GM12878 (cell line): Measurements from ENCODE around the gene ZNF813. TPM values are rescaled to one million over a fixed set of nuclear protein-coding genes. Genes with fewer than 3 reads are reported as not detected.

Source experiments
- ATF7 ChIP-seq: fragments of 450-650 bp; IDR thresholded peaks from 2 replicates; pipeline ENCODE4 v1.6.1; 2016; ENCODE audit warnings: low read depth, mild to moderate bottlenecking
- BMI1 ChIP-seq: fragments of 450-650 bp; IDR thresholded peaks from 2 replicates; pipeline ENCODE4 v1.6.1; 2016; ENCODE audit warnings: mild to moderate bottlenecking, moderate library complexity, borderline replicate concordance
- CREM ChIP-seq: IDR thresholded peaks from 2 replicates; pipeline ENCODE4 v1.6.1; 2014; ENCODE audit warnings: antibody characterized with exemption, low read depth
- GATAD2B ChIP-seq: fragments of 450-650 bp; conservative IDR thresholded peaks from 2 replicates; pipeline ENCODE4 v1.6.1; 2017; ENCODE audit warnings: low read depth, mild to moderate bottlenecking, moderate library complexity
- IKZF1 ChIP-seq: fragments of 450-650 bp; conservative IDR thresholded peaks from 2 replicates; pipeline ENCODE4 v1.6.1; 2017; ENCODE audit warnings: antibody characterized with exemption, mild to moderate bottlenecking
- MEF2A ChIP-seq: IDR thresholded peaks from 2 replicates; pipeline ENCODE4 v1.6.1; 2011; ENCODE audit warnings: low read depth, mild to moderate bottlenecking, low read length, moderate library complexity; ENCODE audit not compliant: insufficient read depth
- NFYB ChIP-seq: IDR thresholded peaks from 2 replicates; pipeline ENCODE4 v1.6.1; 2011; ENCODE audit warnings: low read depth, mild to moderate bottlenecking, low read length, improper control_type of control experiment, moderate library complexity; ENCODE audit not compliant: insufficient read depth
- PML ChIP-seq: IDR thresholded peaks from 2 replicates; pipeline ENCODE4 v1.6.1; 2012; ENCODE audit warnings: low read length, inconsistent platforms
- POLR2AphosphoS5 ChIP-seq: IDR thresholded peaks from 2 replicates; pipeline ENCODE4 v1.6.1; 2011; ENCODE audit warnings: mild to moderate bottlenecking, low read length, inconsistent platforms
- TARDBP ChIP-seq: IDR thresholded peaks from 2 replicates; pipeline ENCODE4 v1.6.1; 2016; ENCODE audit warnings: borderline replicate concordance
- ZNF207 ChIP-seq: fragments of 450-650 bp; IDR thresholded peaks from 2 replicates; pipeline ENCODE4 v1.6.1; 2014; ENCODE audit warnings: antibody characterized with exemption, mild to moderate bottlenecking, borderline replicate concordance
- polyA plus RNA-seq, 11 experiments: library from polyadenylated mRNA; depleted of rRNA in 4 of 11; unstranded in 6 of 11; stranded (reverse) in 5 of 11; fragments of >200 nt; fragmentation: Nextera tagmentation in 4 of 11; fragmentation: Illumina TruSeq in 1 of 11; extraction: Ambion mirVana in 4 of 11; extraction: Trizol in 1 of 11; gene quantifications; 1 replicate in 1 of 11; 2 replicates in 10 of 11; pipeline versions ENCODE4 v1.2.1 to v1.2.3, GENCODE V29; 2011 to 2016; ENCODE audit warnings: inconsistent platforms in 2 of 11, missing spikeins in 2 of 11, low read depth in 1 of 11
- total RNA-seq, 4 experiments: library from RNA; depleted of rRNA in 3 of 4; stranded (reverse); fragments of >200 nt in 3 of 4; fragmentation: Illumina TruSeq in 1 of 4; extraction: Trizol in 1 of 4; gene quantifications; 2 replicates each; pipeline versions ENCODE4 v1.2.1 to v1.2.3, GENCODE V29; 2013 to 2021
- TF ChIP-seq, protein P1 (sequence below): fragments of 450-650 bp; formaldehyde crosslinking; IDR thresholded peaks from 2 replicates; pipeline ENCODE4 v1.4.0; 2020; ENCODE audit warnings: mild to moderate bottlenecking, moderate library complexity
- TF ChIP-seq, protein P2 (sequence below): fragments of 450-650 bp; IDR thresholded peaks from 2 replicates; pipeline ENCODE4 v1.6.1; 2017; ENCODE audit warnings: mild to moderate bottlenecking
- TF ChIP-seq, protein P3 (sequence below): fragments of 450-650 bp; IDR thresholded peaks from 2 replicates; pipeline ENCODE4 v1.6.1; 2017; ENCODE audit warnings: mild to moderate bottlenecking, moderate library complexity

ZNF813 gene
- total and polyA plus RNA-seq, 10 of the 15 experiments (the other 5 are each of a cell fraction or from before 2014, with no cell fraction given) = 0.27 to 4.8 (median 2.6) TPM

DNA sequence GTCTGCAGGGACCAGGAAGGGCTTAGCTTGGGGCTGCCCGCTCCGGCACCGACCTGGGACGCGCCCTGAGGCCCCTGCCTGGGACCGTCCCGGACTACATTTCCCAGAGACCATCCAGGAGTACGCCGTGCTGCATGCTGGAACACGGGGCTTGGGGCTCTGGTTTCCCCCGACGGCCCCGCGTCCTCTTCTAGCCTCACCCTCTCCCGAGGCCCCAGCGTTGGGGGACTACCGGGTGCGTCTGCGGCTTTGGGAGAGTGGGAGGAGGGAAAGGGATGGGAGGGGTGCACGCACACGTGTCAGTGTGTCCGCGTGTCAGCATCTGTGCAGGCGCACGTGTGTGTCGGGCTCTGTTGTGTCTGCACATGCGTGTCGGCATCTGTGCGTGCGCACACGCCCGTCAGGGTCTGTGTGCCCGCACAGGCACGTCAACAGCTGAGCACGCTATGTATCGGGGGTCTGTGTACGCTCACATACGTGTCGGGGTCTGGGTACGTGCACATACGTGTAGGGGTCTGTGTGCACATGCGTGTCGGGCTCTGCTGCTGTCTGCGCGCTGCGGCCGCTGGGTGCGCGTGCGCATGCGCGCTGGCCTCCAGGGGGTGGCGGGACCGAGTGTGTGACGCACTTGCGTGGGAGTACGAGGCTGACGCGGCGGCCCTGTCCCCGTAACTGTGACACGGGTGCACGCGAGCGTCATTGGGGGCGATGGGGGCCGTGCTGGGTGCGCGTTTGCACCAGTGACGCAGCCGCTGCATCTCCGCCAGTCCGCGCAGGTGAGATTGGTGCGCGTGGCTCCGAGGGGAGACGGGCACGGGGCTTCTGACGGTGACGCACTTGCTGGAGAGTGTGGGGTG, 70.2 kb downstream of the ZNF813 start, which contains the start of gene ZNF331 (continued):
- TF ChIP-seq, protein P1, sequence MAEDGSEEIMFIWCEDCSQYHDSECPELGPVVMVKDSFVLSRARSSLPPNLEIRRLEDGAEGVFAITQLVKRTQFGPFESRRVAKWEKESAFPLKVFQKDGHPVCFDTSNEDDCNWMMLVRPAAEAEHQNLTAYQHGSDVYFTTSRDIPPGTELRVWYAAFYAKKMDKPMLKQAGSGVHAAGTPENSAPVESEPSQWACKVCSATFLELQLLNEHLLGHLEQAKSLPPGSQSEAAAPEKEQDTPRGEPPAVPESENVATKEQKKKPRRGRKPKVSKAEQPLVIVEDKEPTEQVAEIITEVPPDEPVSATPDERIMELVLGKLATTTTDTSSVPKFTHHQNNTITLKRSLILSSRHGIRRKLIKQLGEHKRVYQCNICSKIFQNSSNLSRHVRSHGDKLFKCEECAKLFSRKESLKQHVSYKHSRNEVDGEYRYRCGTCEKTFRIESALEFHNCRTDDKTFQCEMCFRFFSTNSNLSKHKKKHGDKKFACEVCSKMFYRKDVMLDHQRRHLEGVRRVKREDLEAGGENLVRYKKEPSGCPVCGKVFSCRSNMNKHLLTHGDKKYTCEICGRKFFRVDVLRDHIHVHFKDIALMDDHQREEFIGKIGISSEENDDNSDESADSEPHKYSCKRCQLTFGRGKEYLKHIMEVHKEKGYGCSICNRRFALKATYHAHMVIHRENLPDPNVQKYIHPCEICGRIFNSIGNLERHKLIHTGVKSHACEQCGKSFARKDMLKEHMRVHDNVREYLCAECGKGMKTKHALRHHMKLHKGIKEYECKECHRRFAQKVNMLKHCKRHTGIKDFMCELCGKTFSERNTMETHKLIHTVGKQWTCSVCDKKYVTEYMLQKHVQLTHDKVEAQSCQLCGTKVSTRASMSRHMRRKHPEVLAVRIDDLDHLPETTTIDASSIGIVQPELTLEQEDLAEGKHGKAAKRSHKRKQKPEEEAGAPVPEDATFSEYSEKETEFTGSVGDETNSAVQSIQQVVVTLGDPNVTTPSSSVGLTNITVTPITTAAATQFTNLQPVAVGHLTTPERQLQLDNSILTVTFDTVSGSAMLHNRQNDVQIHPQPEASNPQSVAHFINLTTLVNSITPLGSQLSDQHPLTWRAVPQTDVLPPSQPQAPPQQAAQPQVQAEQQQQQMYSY = no peak
- TF ChIP-seq ZNF207 = no peak
- TF ChIP-seq TARDBP = no peak
- no peak for TF ChIP-seq ATF7
- TF ChIP-seq MEF2A = no peak
- peak; percentile 86 for TF ChIP-seq IKZF1
- TF ChIP-seq POLR2AphosphoS5 = peak; percentile 26; the same call in 1 of the 2 replicates
- no peak for TF ChIP-seq BMI1
- no peak for TF ChIP-seq PML
- TF ChIP-seq, protein P2, sequence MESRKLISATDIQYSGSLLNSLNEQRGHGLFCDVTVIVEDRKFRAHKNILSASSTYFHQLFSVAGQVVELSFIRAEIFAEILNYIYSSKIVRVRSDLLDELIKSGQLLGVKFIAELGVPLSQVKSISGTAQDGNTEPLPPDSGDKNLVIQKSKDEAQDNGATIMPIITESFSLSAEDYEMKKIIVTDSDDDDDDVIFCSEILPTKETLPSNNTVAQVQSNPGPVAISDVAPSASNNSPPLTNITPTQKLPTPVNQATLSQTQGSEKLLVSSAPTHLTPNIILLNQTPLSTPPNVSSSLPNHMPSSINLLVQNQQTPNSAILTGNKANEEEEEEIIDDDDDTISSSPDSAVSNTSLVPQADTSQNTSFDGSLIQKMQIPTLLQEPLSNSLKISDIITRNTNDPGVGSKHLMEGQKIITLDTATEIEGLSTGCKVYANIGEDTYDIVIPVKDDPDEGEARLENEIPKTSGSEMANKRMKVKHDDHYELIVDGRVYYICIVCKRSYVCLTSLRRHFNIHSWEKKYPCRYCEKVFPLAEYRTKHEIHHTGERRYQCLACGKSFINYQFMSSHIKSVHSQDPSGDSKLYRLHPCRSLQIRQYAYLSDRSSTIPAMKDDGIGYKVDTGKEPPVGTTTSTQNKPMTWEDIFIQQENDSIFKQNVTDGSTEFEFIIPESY = no peak
- TF ChIP-seq GATAD2B = 0 out of 2 replicates have a peak, but pooled peaks have one; percentile 25
- TF ChIP-seq NFYB = no peak
- peak; percentile 93 for TF ChIP-seq CREM
- TF ChIP-seq, protein P3, sequence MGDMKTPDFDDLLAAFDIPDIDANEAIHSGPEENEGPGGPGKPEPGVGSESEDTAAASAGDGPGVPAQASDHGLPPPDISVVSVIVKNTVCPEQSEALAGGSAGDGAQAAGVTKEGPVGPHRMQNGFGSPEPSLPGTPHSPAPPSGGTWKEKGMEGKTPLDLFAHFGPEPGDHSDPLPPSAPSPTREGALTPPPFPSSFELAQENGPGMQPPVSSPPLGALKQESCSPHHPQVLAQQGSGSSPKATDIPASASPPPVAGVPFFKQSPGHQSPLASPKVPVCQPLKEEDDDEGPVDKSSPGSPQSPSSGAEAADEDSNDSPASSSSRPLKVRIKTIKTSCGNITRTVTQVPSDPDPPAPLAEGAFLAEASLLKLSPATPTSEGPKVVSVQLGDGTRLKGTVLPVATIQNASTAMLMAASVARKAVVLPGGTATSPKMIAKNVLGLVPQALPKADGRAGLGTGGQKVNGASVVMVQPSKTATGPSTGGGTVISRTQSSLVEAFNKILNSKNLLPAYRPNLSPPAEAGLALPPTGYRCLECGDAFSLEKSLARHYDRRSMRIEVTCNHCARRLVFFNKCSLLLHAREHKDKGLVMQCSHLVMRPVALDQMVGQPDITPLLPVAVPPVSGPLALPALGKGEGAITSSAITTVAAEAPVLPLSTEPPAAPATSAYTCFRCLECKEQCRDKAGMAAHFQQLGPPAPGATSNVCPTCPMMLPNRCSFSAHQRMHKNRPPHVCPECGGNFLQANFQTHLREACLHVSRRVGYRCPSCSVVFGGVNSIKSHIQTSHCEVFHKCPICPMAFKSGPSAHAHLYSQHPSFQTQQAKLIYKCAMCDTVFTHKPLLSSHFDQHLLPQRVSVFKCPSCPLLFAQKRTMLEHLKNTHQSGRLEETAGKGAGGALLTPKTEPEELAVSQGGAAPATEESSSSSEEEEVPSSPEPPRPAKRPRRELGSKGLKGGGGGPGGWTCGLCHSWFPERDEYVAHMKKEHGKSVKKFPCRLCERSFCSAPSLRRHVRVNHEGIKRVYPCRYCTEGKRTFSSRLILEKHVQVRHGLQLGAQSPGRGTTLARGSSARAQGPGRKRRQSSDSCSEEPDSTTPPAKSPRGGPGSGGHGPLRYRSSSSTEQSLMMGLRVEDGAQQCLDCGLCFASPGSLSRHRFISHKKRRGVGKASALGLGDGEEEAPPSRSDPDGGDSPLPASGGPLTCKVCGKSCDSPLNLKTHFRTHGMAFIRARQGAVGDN = peak; percentile 31; the same call in 1 of the 2 replicates
